Mammary epithelial cell (primary cell): ENCODE data around the gene NOS3.

Experiments used
- EZH2 ChIP-seq: IDR thresholded peaks from 2 replicates; pipeline ENCODE4 v1.6.1; 2012; ENCODE audit warnings: low read length, inconsistent platforms, borderline replicate concordance
- TF ChIP-seq, protein P1 (sequence below), 2 donors: IDR thresholded peaks in 1 of 2; conservative IDR thresholded peaks in 1 of 2; 2 replicates each; pipeline ENCODE4 v1.5.1; 2011 to 2012; ENCODE audit warnings: inconsistent platforms in 2 of 2, low read length in 2 of 2, mild to moderate bottlenecking in 2 of 2, control low read depth in 1 of 2, low read depth in 1 of 2; ENCODE audit not compliant: insufficient read depth in 1 of 2; ENCODE audit errors: extremely low read depth in 1 of 2

DNA sequence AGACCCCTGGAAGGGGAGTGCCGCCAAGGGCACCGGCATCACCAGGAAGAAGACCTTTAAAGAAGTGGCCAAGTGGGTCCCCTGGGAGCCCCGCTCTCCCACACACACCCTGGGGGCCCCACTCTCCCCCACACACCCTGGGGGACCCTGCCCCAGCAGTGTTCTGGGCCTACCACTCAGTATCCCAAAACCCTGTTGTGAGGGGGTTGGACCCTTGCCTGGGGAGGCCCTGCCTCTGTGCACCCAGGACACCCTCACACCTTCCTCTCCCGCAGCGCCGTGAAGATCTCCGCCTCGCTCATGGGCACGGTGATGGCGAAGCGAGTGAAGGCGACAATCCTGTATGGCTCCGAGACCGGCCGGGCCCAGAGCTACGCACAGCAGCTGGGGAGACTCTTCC is 10.7 kb downstream of the NOS3 start:
- TF ChIP-seq, protein P1, sequence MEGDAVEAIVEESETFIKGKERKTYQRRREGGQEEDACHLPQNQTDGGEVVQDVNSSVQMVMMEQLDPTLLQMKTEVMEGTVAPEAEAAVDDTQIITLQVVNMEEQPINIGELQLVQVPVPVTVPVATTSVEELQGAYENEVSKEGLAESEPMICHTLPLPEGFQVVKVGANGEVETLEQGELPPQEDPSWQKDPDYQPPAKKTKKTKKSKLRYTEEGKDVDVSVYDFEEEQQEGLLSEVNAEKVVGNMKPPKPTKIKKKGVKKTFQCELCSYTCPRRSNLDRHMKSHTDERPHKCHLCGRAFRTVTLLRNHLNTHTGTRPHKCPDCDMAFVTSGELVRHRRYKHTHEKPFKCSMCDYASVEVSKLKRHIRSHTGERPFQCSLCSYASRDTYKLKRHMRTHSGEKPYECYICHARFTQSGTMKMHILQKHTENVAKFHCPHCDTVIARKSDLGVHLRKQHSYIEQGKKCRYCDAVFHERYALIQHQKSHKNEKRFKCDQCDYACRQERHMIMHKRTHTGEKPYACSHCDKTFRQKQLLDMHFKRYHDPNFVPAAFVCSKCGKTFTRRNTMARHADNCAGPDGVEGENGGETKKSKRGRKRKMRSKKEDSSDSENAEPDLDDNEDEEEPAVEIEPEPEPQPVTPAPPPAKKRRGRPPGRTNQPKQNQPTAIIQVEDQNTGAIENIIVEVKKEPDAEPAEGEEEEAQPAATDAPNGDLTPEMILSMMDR (conservative IDR thresholded peaks at IDR 0.05 in 1 of 2, IDR thresholded peaks at IDR 0.05 in 1 of 2; ENCODE audit: extremely low read depth in 1 of 2, insufficient read depth in 1 of 2, low read depth in 1 of 2, low read length in 2 of 2) = no peak
- TF ChIP-seq EZH2 = no peak
